H1 (cell line): Measurements from ENCODE around the gene NFX1. TPM values are rescaled to one million over a fixed set of nuclear protein-coding genes. Genes with fewer than 3 reads are reported as not detected.

Experiments
- CTCF ChIA-PET: fragments of 300-600 bp; sonication (Branson Sonifier 250); formaldehyde crosslinking; loops from one replicate; lab custom pipeline; 2021; ENCODE audit not compliant: partially characterized antibody; lab: Charles Lee
- POLR2A ChIA-PET: fragments of 300-600 bp; sonication (Branson Sonifier 250); formaldehyde crosslinking; loops from one replicate; lab custom pipeline; 2021; ENCODE audit warnings: inconsistent platforms; ENCODE audit not compliant: partially characterized antibody; lab: Charles Lee
- DNase-seq, 2 experiments: peaks; one replicate each; pipeline versions ENCODE4 v3.0.0 to v3.0.0-alpha.2; 2010 to 2022; ENCODE audit warnings: low spot score in 2 of 2, low read depth in 1 of 2, mixed read lengths in 1 of 2
- FAIRE-seq: peaks from 2 replicates; lab custom pipeline; 2011; peaks lifted over from hg19 to GRCh38; lab: Jason Lieb, UNC
- H2AFZ ChIP-seq: 2 replicates; pipeline ENCODE4 v1.8.1; 2012; ENCODE audit warnings: low read length, inconsistent platforms
- H2AK5ac ChIP-seq: 2 replicates; pipeline ENCODE4 v1.6.1; 2013; ENCODE audit warnings: low read depth, low read length
- H2BK120ac ChIP-seq: replicated peaks from 2 replicates; pipeline ENCODE3; 2013; ENCODE audit warnings: low read depth, low read length, inconsistent platforms
- H2BK12ac ChIP-seq: 2 replicates; pipeline ENCODE4 v1.6.1; 2013; ENCODE audit warnings: low read depth, low read length
- H2BK15ac ChIP-seq: 2 replicates; pipeline ENCODE4 v1.6.1; 2013; ENCODE audit warnings: low read length
- H2BK20ac ChIP-seq: 2 replicates; pipeline ENCODE4 v1.6.1; 2013; ENCODE audit warnings: low read length
- H2BK5ac ChIP-seq: 2 replicates; pipeline ENCODE4 v1.6.1; 2013; ENCODE audit warnings: low read depth, low read length
- H3K14ac ChIP-seq: 2 replicates; pipeline ENCODE4 v1.6.1; 2013; ENCODE audit warnings: inconsistent platforms; ENCODE audit not compliant: insufficient read length
- H3K18ac ChIP-seq: 2 replicates; pipeline ENCODE4 v1.6.1; 2013; ENCODE audit warnings: low read length; ENCODE audit errors: extremely low read depth
- H3K23ac ChIP-seq: 2 replicates; pipeline ENCODE4 v1.6.1; 2013; ENCODE audit warnings: inconsistent platforms; ENCODE audit not compliant: insufficient read length
- H3K23me2 ChIP-seq: 2 replicates; pipeline ENCODE4 v1.6.1; 2013; ENCODE audit warnings: low read depth, low read length
- H3K27ac ChIP-seq: 2 replicates; pipeline ENCODE4 v1.6.1; 2011; ENCODE audit warnings: low read depth, low read length, inconsistent platforms
- H3K27me3 ChIP-seq, 4 experiments: replicated peaks in 1 of 4; 1 replicate in 1 of 4; 2 replicates in 3 of 4; pipeline versions ENCODE4 v1.6.1 to v1.8.1; 2011 to 2013; ENCODE audit warnings: low read length in 3 of 4, mild to moderate bottlenecking in 3 of 4, inconsistent platforms in 2 of 4, mixed read lengths in 2 of 4, moderate library complexity in 1 of 4; ENCODE audit not compliant: control insufficient read depth in 3 of 4, insufficient read depth in 3 of 4; ENCODE audit errors: extremely low read depth in 1 of 4
- H3K36me3 ChIP-seq, 4 experiments: 2 replicates each; pipeline versions ENCODE4 v1.6.1 to v1.8.1; 2011 to 2013; ENCODE audit warnings: mild to moderate bottlenecking in 4 of 4, low read length in 3 of 4, moderate library complexity in 2 of 4, control low read depth in 1 of 4, inconsistent platforms in 1 of 4; ENCODE audit not compliant: insufficient read depth in 4 of 4, control insufficient read depth in 2 of 4
- H3K4ac ChIP-seq: replicated peaks from 2 replicates; pipeline ENCODE3; 2013; ENCODE audit warnings: low read length, low read depth, mixed read lengths, inconsistent platforms; ENCODE audit not compliant: insufficient read length
- H3K4me1 ChIP-seq, 4 experiments: replicated peaks in 1 of 4; 1 replicate in 1 of 4; 2 replicates in 3 of 4; pipeline versions ENCODE4 v1.6.1 to v1.8.1; 2011 to 2013; ENCODE audit warnings: low read length in 3 of 4, inconsistent platforms in 2 of 4, mixed read lengths in 1 of 4; ENCODE audit not compliant: insufficient read depth in 4 of 4, control insufficient read depth in 3 of 4
- H3K4me2 ChIP-seq, 2 experiments: 2 replicates each; pipeline versions ENCODE4 v1.6.1 to v1.8.1; 2011 to 2013; ENCODE audit warnings: low read depth in 2 of 2, low read length in 2 of 2, control low read depth in 1 of 2, inconsistent platforms in 1 of 2, mild to moderate bottlenecking in 1 of 2; ENCODE audit not compliant: insufficient read depth in 1 of 2
- H3K4me3 ChIP-seq, 4 experiments: fragments of 200-600, 300-600 bp in 1 of 4; sonication (generic), shearing (Covaris generic), sonication (Bioruptor Twin) in 1 of 4; 2 replicates each; pipeline versions ENCODE4 v1.5.1 to v1.8.1; 2011 to 2016; ENCODE audit warnings: low read length in 4 of 4, low read depth in 3 of 4, control low read depth in 2 of 4, inconsistent platforms in 2 of 4, mild to moderate bottlenecking in 2 of 4, mixed read lengths in 1 of 4, moderate library complexity in 1 of 4; ENCODE audit not compliant: insufficient read depth in 2 of 4; ENCODE audit errors: extremely low read depth in 1 of 4
- H3K56ac ChIP-seq: replicated peaks from 2 replicates; pipeline ENCODE3; 2013; ENCODE audit warnings: low read depth, mild to moderate bottlenecking, mixed read lengths, low read length, inconsistent platforms; ENCODE audit not compliant: insufficient read length
- H3K79me1 ChIP-seq: 2 replicates; pipeline ENCODE4 v1.6.1; 2013; ENCODE audit warnings: low read depth, low read length, control low read depth
- H3K79me2 ChIP-seq, 2 experiments: 2 replicates each; pipeline versions ENCODE4 v1.6.1 to v1.8.1; 2012 to 2013; ENCODE audit warnings: low read length in 2 of 2, mild to moderate bottlenecking in 2 of 2, inconsistent platforms in 1 of 2; ENCODE audit not compliant: insufficient read depth in 2 of 2, control insufficient read depth in 1 of 2
- H3K9ac ChIP-seq, 4 experiments: replicated peaks in 1 of 4; 1 replicate in 1 of 4; 2 replicates in 3 of 4; pipeline versions ENCODE4 v1.6.1 to v1.8.1; 2011 to 2013; ENCODE audit warnings: low read depth in 3 of 4, low read length in 3 of 4, control low read depth in 2 of 4, mild to moderate bottlenecking in 2 of 4, moderate library complexity in 2 of 4, inconsistent platforms in 1 of 4; ENCODE audit errors: extremely low read depth in 1 of 4
- H3K9me3 ChIP-seq, 2 experiments: 2 replicates each; pipeline versions ENCODE4 v1.6.1 to v1.8.1; 2012 to 2013; ENCODE audit warnings: mild to moderate bottlenecking in 2 of 2, moderate library complexity in 2 of 2, control low read depth in 1 of 2, inconsistent platforms in 1 of 2, low read depth in 1 of 2, low read length in 1 of 2, mixed read lengths in 1 of 2; ENCODE audit not compliant: insufficient read depth in 2 of 2
- H4K20me1 ChIP-seq, 2 experiments: replicated peaks in 1 of 2; 2 replicates each; pipeline versions ENCODE3 to v1.8.1; 2011 to 2013; ENCODE audit warnings: inconsistent platforms in 2 of 2, low read length in 2 of 2, mild to moderate bottlenecking in 1 of 2; ENCODE audit not compliant: insufficient read depth in 2 of 2, control insufficient read depth in 1 of 2
- H4K5ac ChIP-seq: 2 replicates; pipeline ENCODE4 v1.6.1; 2013; ENCODE audit warnings: low read length, low read depth, mixed read lengths, inconsistent platforms; ENCODE audit not compliant: insufficient read length
- H4K8ac ChIP-seq: 2 replicates; pipeline ENCODE4 v1.8.0; 2013; ENCODE audit warnings: mild to moderate bottlenecking, moderate library complexity, low read length, inconsistent platforms; ENCODE audit not compliant: insufficient read depth; ENCODE audit errors: extremely low read depth
- H4K91ac ChIP-seq: replicated peaks from 2 replicates; pipeline ENCODE3; 2013; ENCODE audit warnings: low read length, mixed read lengths, inconsistent platforms; ENCODE audit not compliant: insufficient read length
- ATF2 ChIP-seq: IDR thresholded peaks from 2 replicates; pipeline ENCODE4 v1.6.1; 2012; ENCODE audit warnings: low read length, inconsistent platforms
- CEBPB ChIP-seq: IDR thresholded peaks from 2 replicates; pipeline ENCODE4 v1.6.1; 2012; ENCODE audit warnings: low read depth, low read length
- KDM5A ChIP-seq: fragments of 200-600 bp; IDR thresholded peaks from 2 replicates; pipeline ENCODE4 v1.7.1; 2012; ENCODE audit warnings: mild to moderate bottlenecking, low read length, inconsistent platforms, mixed read lengths
- RBBP5 ChIP-seq: IDR thresholded peaks from 2 replicates; pipeline ENCODE4 v1.7.1; 2012; ENCODE audit warnings: low read depth, mild to moderate bottlenecking, inconsistent platforms, low read length, moderate library complexity, borderline replicate concordance
- SP4 ChIP-seq: IDR thresholded peaks from 2 replicates; pipeline ENCODE4 v1.6.1; 2012; ENCODE audit warnings: low read length, inconsistent platforms
- WGBS, 2 experiments: shearing (Covaris generic) in 1 of 2; methylation state at CpG; one replicate each; pipeline versions ENCODE4 v1.1.6 to v1.1.7; 2013 to 2015; ENCODE audit warnings: low lambda C conversion rate in 2 of 2, mixed read lengths in 2 of 2, inconsistent platforms in 1 of 2, low coverage in 1 of 2, missing lambda C conversion rate in 1 of 2; ENCODE audit not compliant: insufficient replicate concordance in 2 of 2, insufficient coverage in 1 of 2, insufficient read length in 1 of 2; ENCODE audit errors: extremely low coverage in 1 of 2, missing lambda C conversion rate in 1 of 2; 5-methylcytosine and 5-hydroxymethylcytosine counted together
- polyA plus RNA-seq, 7 experiments: library from polyadenylated mRNA; depleted of rRNA in 3 of 7; stranded (reverse) in 5 of 7; unstranded in 2 of 7; fragments of >200 nt in 5 of 7; fragments of 200-250 nt in 2 of 7; gene quantifications; 1 replicate in 5 of 7; 2 replicates in 1 of 7; 4 replicates in 1 of 7; pipeline versions ENCODE4 v1.2.1 to v1.2.3, GENCODE V29; 2011 to 2013; ENCODE audit warnings: missing spikeins in 2 of 7, mixed read lengths in 2 of 7
- total RNA-seq: library from RNA; stranded (reverse); fragmentation: NEBNext Ultra II Directional; extraction: Animal tissue kit (Norgen Biotek cat#: 25700); gene quantifications from 2 replicates; pipeline ENCODE4 v1.2.1, GENCODE V29; 2021

The NFX1 gene
- total and polyA plus RNA-seq, 2 of the 8 experiments (the other 6 are each of a cell fraction or from before 2014, with no cell fraction given) = 19.4 to 28.4 TPM

DNA sequence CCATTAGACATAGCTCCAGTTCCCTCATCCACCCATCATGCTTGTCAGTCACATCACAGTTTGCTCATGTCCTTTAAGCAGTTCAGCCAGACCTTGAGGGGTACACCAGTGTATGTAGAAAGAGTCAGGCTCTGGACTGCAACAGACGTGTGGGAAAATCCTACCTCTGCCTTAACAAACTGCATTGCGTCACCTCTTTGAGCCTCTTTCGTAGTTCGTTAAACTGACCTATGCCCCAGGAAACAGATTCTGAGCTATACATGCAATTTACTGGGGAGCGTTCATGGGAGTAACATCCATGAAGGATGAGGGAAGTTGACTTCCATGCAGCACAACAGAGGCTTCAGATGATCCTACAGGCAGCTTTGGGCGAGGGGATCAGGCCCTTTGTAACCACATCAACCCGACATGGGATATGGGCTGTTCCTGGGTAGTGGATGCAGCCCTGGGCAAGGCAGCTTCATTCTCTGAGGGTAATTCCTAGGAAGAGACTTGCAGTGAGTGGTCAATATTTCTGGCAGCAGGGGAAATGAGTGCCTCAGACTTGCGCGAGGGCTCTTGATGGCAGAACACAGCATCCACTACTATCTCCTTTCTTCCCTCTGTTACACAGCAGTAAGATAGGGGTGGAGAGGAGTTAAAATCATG lies 46.1 kb upstream of the NFX1 start:
- no peak overlapping the region for H4K8ac ChIP-seq
- no peak overlapping the region for H3K23ac ChIP-seq
- no peaks in the 10 kb centered on the region for H3K36me3 ChIP-seq
- H3K4me1 ChIP-seq = no peaks in the 10 kb centered on the region
- POLR2A ChIA-PET = interaction anchor here (0.5 to 1.5 kb wide), 3 partner anchors 7 to 361 kb away, joined by 3 to 5 read pairs (median 3); no protein-coding TSS in a partner anchor
- DNase-seq = no peak
- H3K9ac ChIP-seq = no peak overlapping the region
- no peak overlapping the region for H3K14ac ChIP-seq
- H3K79me1 ChIP-seq = no peaks in the 10 kb centered on the region
- H2BK12ac ChIP-seq = no peak overlapping the region
- no peak overlapping the region for H3K4ac ChIP-seq
- no peaks in the 10 kb centered on the region for H3K27me3 ChIP-seq
- no peaks in the 10 kb centered on the region for H3K79me2 ChIP-seq
- FAIRE-seq = no peak
- H2BK15ac ChIP-seq = no peak overlapping the region
- no peak overlapping the region for H2AK5ac ChIP-seq
- H2AFZ ChIP-seq = no peak overlapping the region
- no peaks in the 10 kb centered on the region for H3K9me3 ChIP-seq
- no peak overlapping the region for H3K56ac ChIP-seq
- H4K91ac ChIP-seq = no peak overlapping the region
- no peak overlapping the region for H3K4me3 ChIP-seq
- H2BK5ac ChIP-seq = no peak overlapping the region
- H4K5ac ChIP-seq = no peak overlapping the region
- no peaks in the 10 kb centered on the region; the same call in 1 of the 2 replicates for H3K23me2 ChIP-seq
- H2BK20ac ChIP-seq = no peak overlapping the region
- no peak overlapping the region for H3K27ac ChIP-seq
- no peak overlapping the region for H3K18ac ChIP-seq
- WGBS, 2 experiments = 94% methylated on average over 9 of the region's 9 CpGs; no CpG with 5 or more reads in 1 of the 2 experiments
- no peak overlapping the region for H3K4me2 ChIP-seq
- no peak overlapping the region for H2BK120ac ChIP-seq
- CTCF ChIA-PET = interaction anchor here (1.2 to 2.2 kb wide), 3 partner anchors 8 to 18 kb away, joined by 3 to 8 read pairs (median 4); no protein-coding TSS in a partner anchor
- peaks cover 0 to 2% of the 10 kb centered on the region in 2 experiments for H4K20me1 ChIP-seq
- no peak for TF ChIP-seq CEBPB
- no peak for TF ChIP-seq KDM5A
- TF ChIP-seq RBBP5 = no peak
- TF ChIP-seq ATF2 = no peak
- no peak for TF ChIP-seq SP4
